ENCODE measurements around the gene LTV1. TPM values are rescaled to one million over a fixed set of nuclear protein-coding genes. Genes with fewer than 3 reads are reported as not detected.
"Not testable (repeated sequence)": the region's sequence is repeated elsewhere in the genome, so short reads cannot be mapped to it uniquely, and the experiment has no call there.

Gene LTV1
- total RNA-seq, 1 donor, result 16.6 TPM

DNA sequence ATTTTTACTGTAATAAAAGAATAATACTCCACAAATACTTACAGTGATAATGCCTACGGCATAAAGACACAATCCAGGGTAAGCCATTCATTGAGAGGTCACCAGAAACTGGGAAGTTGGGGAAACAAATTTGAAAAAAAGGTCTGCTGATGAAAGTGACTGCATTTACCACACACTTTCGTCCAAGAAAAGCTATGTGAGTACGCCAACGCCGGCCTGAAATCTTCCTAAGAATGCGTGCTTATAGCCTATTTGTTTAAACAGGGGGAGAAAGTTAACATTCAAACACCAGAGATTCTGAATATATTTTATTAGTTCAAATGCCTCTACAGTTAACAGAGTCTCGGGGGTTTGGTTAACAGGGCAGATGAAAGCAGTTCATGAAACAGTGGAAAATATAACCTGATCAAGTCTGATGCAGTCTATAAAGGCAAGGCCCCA is 657 bp upstream of the LTV1 start:
- TF ChIP-seq, protein P1, sequence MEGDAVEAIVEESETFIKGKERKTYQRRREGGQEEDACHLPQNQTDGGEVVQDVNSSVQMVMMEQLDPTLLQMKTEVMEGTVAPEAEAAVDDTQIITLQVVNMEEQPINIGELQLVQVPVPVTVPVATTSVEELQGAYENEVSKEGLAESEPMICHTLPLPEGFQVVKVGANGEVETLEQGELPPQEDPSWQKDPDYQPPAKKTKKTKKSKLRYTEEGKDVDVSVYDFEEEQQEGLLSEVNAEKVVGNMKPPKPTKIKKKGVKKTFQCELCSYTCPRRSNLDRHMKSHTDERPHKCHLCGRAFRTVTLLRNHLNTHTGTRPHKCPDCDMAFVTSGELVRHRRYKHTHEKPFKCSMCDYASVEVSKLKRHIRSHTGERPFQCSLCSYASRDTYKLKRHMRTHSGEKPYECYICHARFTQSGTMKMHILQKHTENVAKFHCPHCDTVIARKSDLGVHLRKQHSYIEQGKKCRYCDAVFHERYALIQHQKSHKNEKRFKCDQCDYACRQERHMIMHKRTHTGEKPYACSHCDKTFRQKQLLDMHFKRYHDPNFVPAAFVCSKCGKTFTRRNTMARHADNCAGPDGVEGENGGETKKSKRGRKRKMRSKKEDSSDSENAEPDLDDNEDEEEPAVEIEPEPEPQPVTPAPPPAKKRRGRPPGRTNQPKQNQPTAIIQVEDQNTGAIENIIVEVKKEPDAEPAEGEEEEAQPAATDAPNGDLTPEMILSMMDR (IDR thresholded peaks at IDR 0.05; ENCODE audit: extremely low read depth, low read depth, low read length), result no peak
- Histone ChIP-seq H3K4me1 (ENCODE audit: insufficient read depth, low read length) (peaks cover 10% of the 10 kb centered on the region), H2AFZ (ENCODE audit: low read length) (peak overlapping the region; percentile 84), H3K79me2 (ENCODE audit: insufficient read depth, low read length) (peaks cover 39% of the 10 kb centered on the region), H3K27me3 (ENCODE audit: insufficient read depth, low read length) (no peaks in the 10 kb centered on the region), H3K27ac (ENCODE audit: low read depth, low read length) (peak overlapping the region; percentile 96), H3K9me3 (ENCODE audit: low read depth, low read length) (no peaks in the 10 kb centered on the region), H3K36me3 (ENCODE audit: insufficient read depth, low read length) (peaks cover 31% of the 10 kb centered on the region), H4K20me1 (ENCODE audit: insufficient read depth, low read length) (no peaks in the 10 kb centered on the region), H3K4me2 (ENCODE audit: insufficient read depth, low read length) (peak overlapping the region; percentile 96), H3K4me3 (ENCODE audit: insufficient read depth, low read length) (peak overlapping the region; percentile 90)
- peak; percentile 84 for DNase-seq (ENCODE audit: insufficient read length, low spot score, missing footprints)

- no peaks in the 10 kb centered on the region for H4K20me1 ChIP-seq (ENCODE audit: insufficient read depth, low read length)
- peak overlapping the region; percentile 96 for H3K4me2 ChIP-seq (ENCODE audit: insufficient read depth, low read length)
- peaks cover 46% of the 10 kb centered on the region for H3K79me2 ChIP-seq (ENCODE audit: insufficient read depth, low read length)
- H3K27me3 ChIP-seq (ENCODE audit: insufficient read depth, low read length), result no peaks in the 10 kb centered on the region
- TF ChIP-seq, protein P1 (IDR thresholded peaks at IDR 0.05; ENCODE audit: extremely low read depth, low read depth, low read length), result no peak
- peak overlapping the region; percentile 90 for H3K4me3 ChIP-seq (ENCODE audit: insufficient read depth, low read length)
- DNase-seq (ENCODE audit: insufficient read length, low spot score, missing footprints), result no peak
- H3K27ac ChIP-seq (ENCODE audit: low read depth, low read length), result peak overlapping the region; percentile 96
- H3K36me3 ChIP-seq (ENCODE audit: insufficient read depth, low read length), result peaks cover 43% of the 10 kb centered on the region
- H3K9me3 ChIP-seq (ENCODE audit: low read depth, low read length), result no peaks in the 10 kb centered on the region
- peak overlapping the region; percentile 88 for H2AFZ ChIP-seq (ENCODE audit: low read length)
- H3K4me1 ChIP-seq (ENCODE audit: insufficient read depth, low read length), result peaks cover 10% of the 10 kb centered on the region
Observed at GRCh38 chr6:143843677-143843999, 500 bp downstream of the LTV1 start.

- H3K9me3 ChIP-seq (ENCODE audit: low read depth, low read length), result no peaks in the 10 kb centered on the region
- peaks cover 50% of the 10 kb centered on the region for H3K79me2 ChIP-seq (ENCODE audit: insufficient read depth, low read length)
- H3K4me2 ChIP-seq (ENCODE audit: insufficient read depth, low read length), result peak overlapping the region; percentile 96
- no peak overlapping the region for H2AFZ ChIP-seq (ENCODE audit: low read length)
- peaks cover 46% of the 10 kb centered on the region for H3K36me3 ChIP-seq (ENCODE audit: insufficient read depth, low read length)
- peak overlapping the region; percentile 90 for H3K4me3 ChIP-seq (ENCODE audit: insufficient read depth, low read length)
- H3K4me1 ChIP-seq (ENCODE audit: insufficient read depth, low read length), result peaks cover 10% of the 10 kb centered on the region
- DNase-seq (ENCODE audit: insufficient read length, low spot score, missing footprints), result no peak
- no peaks in the 10 kb centered on the region for H4K20me1 ChIP-seq (ENCODE audit: insufficient read depth, low read length)
- peak overlapping the region; percentile 96 for H3K27ac ChIP-seq (ENCODE audit: low read depth, low read length)
- H3K27me3 ChIP-seq (ENCODE audit: insufficient read depth, low read length), result no peaks in the 10 kb centered on the region
- TF ChIP-seq, protein P1 (IDR thresholded peaks at IDR 0.05; ENCODE audit: extremely low read depth, low read depth, low read length), result no peak
Observed at GRCh38 chr6:143844006-143844405, 868 bp downstream of the LTV1 start.

GRCh38 chr6:143845033-143845432 is 1.9 kb downstream of the LTV1 start:
- Histone ChIP-seq H4K20me1 (ENCODE audit: insufficient read depth, low read length) (no peaks in the 10 kb centered on the region), H3K79me2 (ENCODE audit: insufficient read depth, low read length) (peaks cover 60% of the 10 kb centered on the region), H3K4me3 (ENCODE audit: insufficient read depth, low read length) (no peak overlapping the region), H2AFZ (ENCODE audit: low read length) (no peak overlapping the region), H3K36me3 (ENCODE audit: insufficient read depth, low read length) (peaks cover 57% of the 10 kb centered on the region), H3K27ac (ENCODE audit: low read depth, low read length) (peak overlapping the region; percentile 96), H3K4me1 (ENCODE audit: insufficient read depth, low read length) (peaks cover 10% of the 10 kb centered on the region), H3K4me2 (ENCODE audit: insufficient read depth, low read length) (no peak overlapping the region), H3K9me3 (ENCODE audit: low read depth, low read length) (no peaks in the 10 kb centered on the region), H3K27me3 (ENCODE audit: insufficient read depth, low read length) (no peaks in the 10 kb centered on the region)
- no peak for DNase-seq (ENCODE audit: insufficient read length, low spot score, missing footprints)
- TF ChIP-seq, protein P1 (IDR thresholded peaks at IDR 0.05; ENCODE audit: extremely low read depth, low read depth, low read length), result no peak

- DNase-seq (ENCODE audit: insufficient read length, low spot score, missing footprints); H3K4me1 ChIP-seq (ENCODE audit: insufficient read depth, low read length); H3K4me3 ChIP-seq (ENCODE audit: insufficient read depth, low read length); H3K27me3 ChIP-seq (ENCODE audit: insufficient read depth, low read length); H3K9me3 ChIP-seq (ENCODE audit: low read depth, low read length); H2AFZ ChIP-seq (ENCODE audit: low read length); H4K20me1 ChIP-seq (ENCODE audit: insufficient read depth, low read length); H3K4me2 ChIP-seq (ENCODE audit: insufficient read depth, low read length); H3K27ac ChIP-seq (ENCODE audit: low read depth, low read length): not testable (repeated sequence)
- peaks cover 51% of the 10 kb centered on the region for H3K79me2 ChIP-seq (ENCODE audit: insufficient read depth, low read length)
- peaks cover 65% of the 10 kb centered on the region for H3K36me3 ChIP-seq (ENCODE audit: insufficient read depth, low read length)
Observed at GRCh38 chr6:143851706-143852105, 8.6 kb downstream of the LTV1 start.

GRCh38 chr6:143855057-143855456 is 11.9 kb downstream of the LTV1 start:
- H3K36me3 ChIP-seq (ENCODE audit: insufficient read depth, low read length), result peaks cover 65% of the 10 kb centered on the region
- not testable (repeated sequence) for H4K20me1 ChIP-seq (ENCODE audit: insufficient read depth, low read length); H2AFZ ChIP-seq (ENCODE audit: low read length); H3K4me2 ChIP-seq (ENCODE audit: insufficient read depth, low read length); DNase-seq (ENCODE audit: insufficient read length, low spot score, missing footprints); H3K9me3 ChIP-seq (ENCODE audit: low read depth, low read length); H3K4me1 ChIP-seq (ENCODE audit: insufficient read depth, low read length); H3K4me3 ChIP-seq (ENCODE audit: insufficient read depth, low read length); H3K27ac ChIP-seq (ENCODE audit: low read depth, low read length); H3K27me3 ChIP-seq (ENCODE audit: insufficient read depth, low read length)
- peaks cover 27% of the 10 kb centered on the region for H3K79me2 ChIP-seq (ENCODE audit: insufficient read depth, low read length)

Data from osteoblast (primary cell).